Endothelial cell of umbilical vein (primary cell): ENCODE data around the gene USP37. TPM values are rescaled to one million over a fixed set of nuclear protein-coding genes. Genes with fewer than 3 reads are reported as not detected.

Source experiments
- BruUV-seq: library from RNA; stranded (reverse); fragments of 400-500 nt; replicated peaks from 2 replicates; lab custom pipeline; 2021; lab: Mats Ljungman, UMichigan
- CTCF ChIA-PET: fragments of 300-600, 350-600 bp; sonication (Branson Sonifier 250); formaldehyde crosslinking; loops from one replicate; lab custom pipeline; 2021; ENCODE audit warnings: antibody characterized with exemption, inconsistent platforms; lab: Charles Lee
- POLR2A ChIA-PET: fragments of 300-600, 350-600 bp; sonication (Branson Sonifier 250); formaldehyde crosslinking; loops from one replicate; lab custom pipeline; 2021; ENCODE audit warnings: antibody characterized with exemption, inconsistent platforms; lab: Charles Lee
- DNase-seq: peaks from one replicate; pipeline ENCODE4 v3.0.0-alpha.2; 2011; ENCODE audit warnings: low read depth, low spot score
- FAIRE-seq: peaks from 2 replicates; lab custom pipeline; 2011; peaks lifted over from hg19 to GRCh38; lab: Jason Lieb, UNC
- H2AFZ ChIP-seq: 2 replicates; pipeline ENCODE4 v1.6.0; 2012; ENCODE audit warnings: low read depth, low read length, control low read depth, inconsistent platforms
- H3K27ac ChIP-seq: 2 replicates; pipeline ENCODE4 v1.5.1; 2011; ENCODE audit warnings: low read depth, mild to moderate bottlenecking, control low read depth, low read length, moderate library complexity; ENCODE audit not compliant: insufficient read depth
- H3K27me3 ChIP-seq, 2 experiments: 2 replicates each; pipeline versions ENCODE4 v1.6.0 to v1.6.1; 2011; ENCODE audit warnings: low read length in 2 of 2, mixed read lengths in 1 of 2; ENCODE audit not compliant: control insufficient read depth in 2 of 2, insufficient read depth in 2 of 2
- H3K36me3 ChIP-seq, 2 experiments: 2 replicates in 1 of 2; 3 replicates in 1 of 2; pipeline ENCODE4 v1.5.1; 2011; ENCODE audit warnings: low read length in 2 of 2, mild to moderate bottlenecking in 1 of 2, moderate library complexity in 1 of 2; ENCODE audit not compliant: control insufficient read depth in 2 of 2, insufficient read depth in 2 of 2; ENCODE audit errors: extremely low read depth in 1 of 2
- H3K4me1 ChIP-seq: 3 replicates; pipeline ENCODE4 v1.5.1; 2011; ENCODE audit warnings: mild to moderate bottlenecking, low read length; ENCODE audit not compliant: control insufficient read depth, insufficient read depth; ENCODE audit errors: extremely low read depth
- H3K4me2 ChIP-seq: 2 replicates; pipeline ENCODE4 v1.6.1; 2011; ENCODE audit warnings: low read length, control low read depth, mixed read lengths; ENCODE audit not compliant: insufficient read depth
- H3K4me3 ChIP-seq, 3 experiments: fragments of 200-600 bp in 1 of 3; sonication (generic), shearing (Covaris generic) in 1 of 3; replicated peaks in 1 of 3; 2 replicates each; pipeline ENCODE4 v1.5.1; 2011 to 2016; ENCODE audit warnings: control low read depth in 3 of 3, low read length in 3 of 3, mild to moderate bottlenecking in 2 of 3, inconsistent platforms in 1 of 3, low read depth in 1 of 3, moderate library complexity in 1 of 3; ENCODE audit not compliant: insufficient read depth in 1 of 3
- H3K79me2 ChIP-seq: 2 replicates; pipeline ENCODE4 v1.6.0; 2012; ENCODE audit warnings: low read length, inconsistent platforms; ENCODE audit not compliant: control insufficient read depth, insufficient read depth
- H3K9ac ChIP-seq: replicated peaks from 2 replicates; pipeline ENCODE3; 2011; ENCODE audit warnings: low read length, control low read depth; ENCODE audit not compliant: insufficient read depth; ENCODE audit errors: extremely low read depth
- H3K9me1 ChIP-seq: replicated peaks from 3 replicates; pipeline ENCODE4 v1.6.0; 2011; ENCODE audit warnings: mild to moderate bottlenecking, low read length; ENCODE audit not compliant: control insufficient read depth, insufficient read depth; ENCODE audit errors: extremely low read depth
- H3K9me3 ChIP-seq: replicated peaks from 2 replicates; pipeline ENCODE4 v1.5.1; 2012; ENCODE audit warnings: low read length, inconsistent platforms; ENCODE audit not compliant: control insufficient read depth, insufficient read depth
- H4K20me1 ChIP-seq: replicated peaks from 2 replicates; pipeline ENCODE3; 2011; ENCODE audit warnings: mild to moderate bottlenecking, low read length; ENCODE audit not compliant: control insufficient read depth, insufficient read depth; ENCODE audit errors: extremely low read depth
- EZH2 ChIP-seq: IDR thresholded peaks from 2 replicates; pipeline ENCODE4 v1.6.1; 2012; ENCODE audit warnings: borderline replicate concordance, low read depth, mild to moderate bottlenecking, moderate library complexity, low read length, inconsistent platforms; ENCODE audit not compliant: severe bottlenecking
- FOS ChIP-seq: IDR thresholded peaks from 2 replicates; pipeline ENCODE4 v1.6.1; 2011; ENCODE audit warnings: mild to moderate bottlenecking, low read length, moderate library complexity, borderline replicate concordance; ENCODE audit not compliant: insufficient read depth
- GATA2 ChIP-seq: IDR thresholded peaks from 2 replicates; pipeline ENCODE4 v1.7.0; 2011; ENCODE audit warnings: low read depth, mild to moderate bottlenecking, moderate library complexity, mixed read lengths, low read length; ENCODE audit not compliant: insufficient read length, insufficient read depth
- JUN ChIP-seq: IDR thresholded peaks from 2 replicates; pipeline ENCODE4 v1.6.1; 2011; ENCODE audit warnings: borderline replicate concordance, low read depth; ENCODE audit not compliant: insufficient read length, insufficient read depth
- MYC ChIP-seq: IDR thresholded peaks from one replicate; pipeline ENCODE4 v1.6.1; 2011; ENCODE audit warnings: mild to moderate bottlenecking, low read depth, low read length
- POLR2AphosphoS5 ChIP-seq: IDR thresholded peaks from 2 replicates; pipeline ENCODE4 v1.6.1; 2012; ENCODE audit warnings: low read depth, mild to moderate bottlenecking, control low read depth, low read length, moderate library complexity; ENCODE audit not compliant: insufficient read depth
- dilution Hi-C: fragments of 300-500 bp; cut with MboI; formaldehyde crosslinking; loops from one replicate; pipeline ENCODE4 v1.15.0; 2019; ENCODE audit warnings: low sequenced_read_pairs; ENCODE audit not compliant: extremely low pct_ligation_motif_present
- intact Hi-C: fragments of 100-400 bp; cut with micrococcal nuclease; formaldehyde crosslinking; loops from one replicate; pipeline ENCODE4 v1.10.0; 2022
- polyA plus RNA-seq, 4 experiments: library from polyadenylated mRNA; depleted of rRNA in 3 of 4; stranded (reverse) in 3 of 4; unstranded in 1 of 4; fragments of >200 nt; gene quantifications; 2 replicates each; pipeline versions ENCODE4 v1.2.1 to v1.2.3, GENCODE V29; 2011 to 2012; ENCODE audit warnings: missing spikeins in 1 of 4
- total RNA-seq: library from RNA; stranded (reverse); gene quantifications from 2 replicates; pipeline ENCODE4 v1.2.3, GENCODE V29; 2021
- TF ChIP-seq, protein P1 (sequence below), 2 donors: IDR thresholded peaks; 1 replicate in 1 of 2; 2 replicates in 1 of 2; pipeline ENCODE4 v1.5.1; 2011; ENCODE audit warnings: low read length in 2 of 2, mild to moderate bottlenecking in 2 of 2, moderate library complexity in 2 of 2, control low read depth in 1 of 2, inconsistent platforms in 1 of 2, low read depth in 1 of 2; ENCODE audit not compliant: insufficient read depth in 1 of 2; ENCODE audit errors: extremely low read depth in 1 of 2
- TF ChIP-seq, protein P2 (sequence below): IDR thresholded peaks from 2 replicates; pipeline ENCODE4 v1.6.1; 2011; ENCODE audit not compliant: insufficient read depth, insufficient read length

Gene USP37
- total and polyA plus RNA-seq, 2 donors (not counting 3 experiments of a cell fraction or from before 2014, with no cell fraction given) = 1.9 to 14.4 TPM

DNA sequence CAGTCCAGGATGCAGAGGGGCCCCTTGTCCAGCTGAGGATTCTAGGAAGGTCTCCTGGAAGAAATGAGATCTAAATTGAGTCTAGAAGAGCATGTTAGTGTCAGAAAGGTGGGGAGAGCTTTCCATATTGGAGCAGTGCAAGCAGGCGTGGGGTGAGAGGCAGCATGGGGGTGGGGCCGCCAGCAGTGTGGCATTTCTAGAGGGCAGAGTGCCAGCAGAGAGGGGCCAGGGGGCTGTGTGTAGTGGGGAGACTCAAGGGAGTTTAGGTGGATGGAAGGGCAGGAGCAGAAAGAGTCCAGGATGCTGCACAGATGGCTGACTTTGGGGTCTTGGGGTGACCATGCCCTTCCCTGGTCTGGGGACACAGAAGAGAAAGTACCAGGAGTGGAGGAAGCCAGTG, 147.1 kb downstream of the USP37 start:
- H3K9ac ChIP-seq = no peak overlapping the region
- H4K20me1 ChIP-seq = no peaks in the 10 kb centered on the region
- no peak overlapping the region for H2AFZ ChIP-seq
- H3K27ac ChIP-seq = no peak overlapping the region
- H3K4me2 ChIP-seq = no peak overlapping the region
- no peaks in the 10 kb centered on the region for H3K9me1 ChIP-seq
- no peaks in the 10 kb centered on the region for H3K27me3 ChIP-seq
- POLR2A ChIA-PET = no interaction called here
- H3K79me2 ChIP-seq = no peaks in the 10 kb centered on the region
- H3K36me3 ChIP-seq = no peaks in the 10 kb centered on the region
- no peaks in the 10 kb centered on the region for H3K4me1 ChIP-seq
- dilution Hi-C loops (no loop called here), intact Hi-C loops (no loop called here)
- H3K4me3 ChIP-seq = no peak overlapping the region
- CTCF ChIA-PET = no interaction called here
- FAIRE-seq (no peak), DNase-seq (no peak)
- no peak for TF ChIP-seq FOS
- BruUV-seq = no TSS peak
- no peaks in the 10 kb centered on the region for H3K9me3 ChIP-seq

DNA sequence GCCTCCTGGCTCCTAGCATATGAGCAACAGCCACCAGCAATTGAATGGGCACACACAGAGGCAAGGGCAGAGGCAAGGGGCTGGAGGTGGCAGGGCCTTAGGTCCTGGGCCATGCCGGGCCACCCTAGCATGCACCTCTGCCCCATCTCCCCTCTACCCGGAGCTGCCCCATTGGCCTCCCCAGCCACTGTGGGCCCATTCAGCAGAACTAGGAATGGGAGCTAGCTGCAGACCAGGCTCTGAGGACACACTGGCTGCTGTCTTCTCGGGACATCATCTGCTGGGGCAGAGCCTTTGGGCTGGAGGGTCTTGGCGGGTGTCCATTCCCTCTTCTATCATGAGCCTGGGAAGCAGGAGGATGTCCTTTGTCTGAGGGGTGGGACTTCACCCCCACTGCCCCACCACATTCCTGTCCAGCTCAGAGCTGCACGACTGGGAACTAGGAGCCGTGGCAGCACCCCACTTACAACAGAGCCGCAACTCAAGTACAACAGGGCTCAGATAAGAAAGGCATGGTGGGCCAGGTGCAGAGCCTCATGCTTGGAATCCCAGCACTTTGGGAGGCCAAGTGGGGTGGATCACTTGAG, 148.4 kb downstream of the USP37 start:
- Histone ChIP-seq H2AFZ (no peak overlapping the region), H3K9me1 (no peaks in the 10 kb centered on the region), H3K27ac (no peak overlapping the region), H3K79me2 (no peaks in the 10 kb centered on the region), H3K36me3 (no peaks in the 10 kb centered on the region), H3K4me2 (no peak overlapping the region), H3K9me3 (no peaks in the 10 kb centered on the region), H4K20me1 (no peaks in the 10 kb centered on the region), H3K4me3 (no peak overlapping the region), H3K4me1 (no peaks in the 10 kb centered on the region), H3K27me3 (no peaks in the 10 kb centered on the region), H3K9ac (no peak overlapping the region)
- dilution Hi-C loops = no loop called here
- intact Hi-C loops = no loop called here
- BruUV-seq = no TSS peak
- no peak for FAIRE-seq
- CTCF ChIA-PET = no interaction called here
- no peak for TF ChIP-seq MYC
- TF ChIP-seq JUN = no peak
- TF ChIP-seq, protein P1, sequence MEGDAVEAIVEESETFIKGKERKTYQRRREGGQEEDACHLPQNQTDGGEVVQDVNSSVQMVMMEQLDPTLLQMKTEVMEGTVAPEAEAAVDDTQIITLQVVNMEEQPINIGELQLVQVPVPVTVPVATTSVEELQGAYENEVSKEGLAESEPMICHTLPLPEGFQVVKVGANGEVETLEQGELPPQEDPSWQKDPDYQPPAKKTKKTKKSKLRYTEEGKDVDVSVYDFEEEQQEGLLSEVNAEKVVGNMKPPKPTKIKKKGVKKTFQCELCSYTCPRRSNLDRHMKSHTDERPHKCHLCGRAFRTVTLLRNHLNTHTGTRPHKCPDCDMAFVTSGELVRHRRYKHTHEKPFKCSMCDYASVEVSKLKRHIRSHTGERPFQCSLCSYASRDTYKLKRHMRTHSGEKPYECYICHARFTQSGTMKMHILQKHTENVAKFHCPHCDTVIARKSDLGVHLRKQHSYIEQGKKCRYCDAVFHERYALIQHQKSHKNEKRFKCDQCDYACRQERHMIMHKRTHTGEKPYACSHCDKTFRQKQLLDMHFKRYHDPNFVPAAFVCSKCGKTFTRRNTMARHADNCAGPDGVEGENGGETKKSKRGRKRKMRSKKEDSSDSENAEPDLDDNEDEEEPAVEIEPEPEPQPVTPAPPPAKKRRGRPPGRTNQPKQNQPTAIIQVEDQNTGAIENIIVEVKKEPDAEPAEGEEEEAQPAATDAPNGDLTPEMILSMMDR (IDR thresholded peaks at IDR 0.05; ENCODE audit: extremely low read depth in 1 of 2, insufficient read depth in 1 of 2, low read depth in 1 of 2, low read length in 2 of 2) = no peak
- TF ChIP-seq GATA2 = no peak
- TF ChIP-seq, protein P2, sequence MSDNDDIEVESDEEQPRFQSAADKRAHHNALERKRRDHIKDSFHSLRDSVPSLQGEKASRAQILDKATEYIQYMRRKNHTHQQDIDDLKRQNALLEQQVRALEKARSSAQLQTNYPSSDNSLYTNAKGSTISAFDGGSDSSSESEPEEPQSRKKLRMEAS = no peak
- TF ChIP-seq EZH2 = no peak
- TF ChIP-seq FOS = no peak
- no peak for TF ChIP-seq POLR2AphosphoS5
- POLR2A ChIA-PET = no interaction called here
- DNase-seq = no peak
